OCI-LY7 (cell line): ENCODE measurements around the gene NEMP2.

Experiments
- CTCF ChIP-seq: fragments of 200-600 bp; sonication (generic); conservative IDR thresholded peaks from 2 replicates; pipeline ENCODE4 v1.5.1; 2014; ENCODE audit warnings: mild to moderate bottlenecking, antibody characterized with exemption, low read length, moderate library complexity, mixed read lengths
- EZH2phosphoT487 ChIP-seq: fragments of 200-600 bp; sonication (generic); IDR thresholded peaks from 2 replicates; pipeline ENCODE4 v1.6.1; 2018; ENCODE audit warnings: low read depth, borderline replicate concordance, mild to moderate bottlenecking, mixed run types, antibody characterized with exemption, low read length, moderate library complexity, mixed read lengths

DNA sequence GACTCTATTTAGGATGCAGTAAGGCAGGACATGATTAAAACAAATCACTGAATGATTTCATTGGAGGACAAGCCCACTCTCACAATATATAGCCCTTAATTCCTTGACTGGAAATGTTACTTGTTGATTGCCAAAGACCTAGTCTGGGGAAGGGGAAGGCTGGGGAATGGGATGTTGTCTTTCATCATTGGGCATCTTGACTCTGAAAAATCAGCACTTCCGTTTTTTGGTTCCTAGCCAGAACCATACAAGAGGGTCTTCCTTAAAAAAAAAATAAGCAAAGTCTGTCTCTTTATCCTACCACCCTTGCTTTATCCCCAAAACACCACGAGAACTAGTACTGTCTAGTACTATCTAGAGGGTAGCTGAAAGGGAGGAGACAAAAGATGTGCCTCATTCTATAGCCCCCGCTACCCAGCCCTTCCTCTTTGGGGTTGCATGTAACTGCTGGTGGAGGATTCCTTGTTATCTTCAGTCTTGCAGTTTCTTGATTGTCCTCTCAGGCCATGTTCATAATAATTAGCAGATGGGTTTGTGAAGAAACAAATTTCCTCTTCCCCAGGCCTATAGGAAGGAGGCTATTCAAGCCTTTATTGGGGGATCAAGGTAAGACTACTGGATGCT lies 55.8 kb downstream of the NEMP2 start:
- TF ChIP-seq CTCF (no peak), EZH2phosphoT487 (no peak)
